Lower leg skin (tissue), 4 donors: ENCODE measurements around the gene WARS2. TPM values are rescaled to one million over a fixed set of nuclear protein-coding genes. Genes with fewer than 3 reads are reported as not detected.
A peak's percentile ranks its signal among the peaks of the same experiment; 100 is the strongest.

Source experiments
- DNase-seq, 2 donors: peaks; one replicate each; pipeline ENCODE4 v3.0.0-alpha.2; 2019; ENCODE audit warnings: low spot score in 2 of 2
- H3K4me3 ChIP-seq: fragments of 200-600 bp; sonication (generic); 2 replicates; pipeline ENCODE4 v1.5.1; 2017; ENCODE audit warnings: mild to moderate bottlenecking, low read depth; ENCODE audit not compliant: poor library complexity, severe bottlenecking
- POLR2A ChIP-seq, 2 donors: fragments of 450-650 bp; IDR thresholded peaks; one replicate each; pipeline ENCODE4 v1.6.1; 2016 to 2017; ENCODE audit warnings: antibody characterized with exemption in 2 of 2, mild to moderate bottlenecking in 1 of 2, moderate library complexity in 1 of 2
- WGBS, 2 donors: methylation state at CpG; one replicate each; pipeline ENCODE4 v1.1.5; 2018; 5-methylcytosine and 5-hydroxymethylcytosine counted together
- intact Hi-C: fragments of 100-400 bp; cut with DNase I; formaldehyde crosslinking; loops from one replicate; pipeline ENCODE4 v1.15.0; 2023; ENCODE audit warnings: low total_unique reads
- total RNA-seq, 4 donors: library from RNA; depleted of rRNA; stranded (reverse); fragments of >200 nt; gene quantifications; one replicate each; pipeline ENCODE4 v1.1.0, GENCODE V29; 2016
- TF ChIP-seq, protein P1 (sequence below), 3 donors: fragments of 450-650 bp; IDR thresholded peaks; one replicate each; pipeline ENCODE4 v1.5.1; 2016; ENCODE audit warnings: antibody characterized with exemption in 3 of 3, mild to moderate bottlenecking in 3 of 3, moderate library complexity in 2 of 3

Gene WARS2
- total RNA-seq, 4 donors from 2014 or later = 8.1 to 21.8 (median 13.2) TPM

DNA sequence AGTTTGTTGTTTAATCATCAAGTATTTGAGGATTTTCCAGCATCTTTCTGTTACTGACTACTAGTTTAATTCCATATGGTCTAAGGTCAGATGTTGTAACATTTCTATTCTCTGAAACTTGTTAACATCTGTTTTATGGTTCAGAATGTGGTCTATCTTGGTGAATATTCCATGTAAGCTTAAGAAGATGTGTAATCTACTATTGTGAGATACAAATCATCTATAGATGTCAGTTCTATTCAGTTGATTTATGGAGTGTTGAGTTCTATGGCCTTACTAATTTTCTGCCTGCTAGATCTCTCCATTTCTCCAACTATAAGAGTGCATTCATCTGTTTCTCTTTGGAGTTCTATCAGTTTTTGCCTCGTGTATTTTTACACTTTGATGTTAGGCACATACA, 31.5 kb downstream of the WARS2 start:
- no peak for DNase-seq
- intact Hi-C loops = no loop called here
- WGBS, 2 donors = 61 to 63% methylated on average over 1 of the region's 1 CpG
- no peak for TF ChIP-seq POLR2A (IDR thresholded peaks at IDR 0.05)
- TF ChIP-seq, protein P1, sequence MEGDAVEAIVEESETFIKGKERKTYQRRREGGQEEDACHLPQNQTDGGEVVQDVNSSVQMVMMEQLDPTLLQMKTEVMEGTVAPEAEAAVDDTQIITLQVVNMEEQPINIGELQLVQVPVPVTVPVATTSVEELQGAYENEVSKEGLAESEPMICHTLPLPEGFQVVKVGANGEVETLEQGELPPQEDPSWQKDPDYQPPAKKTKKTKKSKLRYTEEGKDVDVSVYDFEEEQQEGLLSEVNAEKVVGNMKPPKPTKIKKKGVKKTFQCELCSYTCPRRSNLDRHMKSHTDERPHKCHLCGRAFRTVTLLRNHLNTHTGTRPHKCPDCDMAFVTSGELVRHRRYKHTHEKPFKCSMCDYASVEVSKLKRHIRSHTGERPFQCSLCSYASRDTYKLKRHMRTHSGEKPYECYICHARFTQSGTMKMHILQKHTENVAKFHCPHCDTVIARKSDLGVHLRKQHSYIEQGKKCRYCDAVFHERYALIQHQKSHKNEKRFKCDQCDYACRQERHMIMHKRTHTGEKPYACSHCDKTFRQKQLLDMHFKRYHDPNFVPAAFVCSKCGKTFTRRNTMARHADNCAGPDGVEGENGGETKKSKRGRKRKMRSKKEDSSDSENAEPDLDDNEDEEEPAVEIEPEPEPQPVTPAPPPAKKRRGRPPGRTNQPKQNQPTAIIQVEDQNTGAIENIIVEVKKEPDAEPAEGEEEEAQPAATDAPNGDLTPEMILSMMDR (IDR thresholded peaks at IDR 0.05) = no peak
- no peak overlapping the region for H3K4me3 ChIP-seq

DNA sequence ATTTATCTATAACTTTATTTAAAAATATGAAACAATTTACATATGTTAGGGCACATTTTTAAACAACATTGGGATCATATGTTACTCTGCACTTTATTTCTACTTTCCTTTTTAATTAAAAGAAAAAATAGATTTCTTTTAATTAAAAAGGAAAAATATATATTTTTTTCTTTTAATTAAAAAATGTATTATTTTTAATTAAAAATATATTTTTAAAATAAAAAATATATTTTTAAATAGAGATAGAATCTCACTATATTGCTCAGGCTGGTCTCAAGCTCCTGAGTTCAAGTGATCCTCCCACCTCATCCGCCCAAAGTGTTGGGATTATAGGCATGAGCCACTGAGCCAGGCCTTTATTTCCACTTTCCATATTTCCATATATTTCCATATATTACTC, 36.7 kb downstream of the WARS2 start:
- no peak for DNase-seq
- intact Hi-C loops = no loop called here
- no peak for TF ChIP-seq POLR2A (IDR thresholded peaks at IDR 0.05)
- TF ChIP-seq, protein P1 (IDR thresholded peaks at IDR 0.05) = no peak
- no peak overlapping the region for H3K4me3 ChIP-seq
- 96 to 100% methylated on average over 1 of the region's 1 CpG for WGBS, 2 donors

DNA sequence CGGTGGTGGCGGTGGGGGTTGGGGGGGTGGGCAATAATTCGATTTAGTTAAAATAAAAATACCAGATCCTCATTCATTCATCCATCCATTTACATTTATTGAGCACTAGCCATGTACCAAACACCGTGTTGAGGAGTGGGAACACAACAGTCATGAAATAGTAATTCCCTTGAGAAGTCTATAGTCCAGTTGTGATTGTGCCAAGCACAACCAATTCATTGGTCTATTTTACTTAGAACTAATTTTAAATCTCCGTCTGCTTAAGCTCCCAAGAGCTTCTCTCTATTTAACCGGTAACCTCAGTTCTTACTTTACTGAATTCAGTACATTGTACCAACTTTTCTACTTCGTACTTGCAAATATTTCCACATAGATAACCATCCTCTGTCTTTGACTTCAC, 38.4 kb downstream of the WARS2 start:
- TF ChIP-seq, protein P1 (IDR thresholded peaks at IDR 0.05) = no peak
- no peak for TF ChIP-seq POLR2A (IDR thresholded peaks at IDR 0.05)
- DNase-seq = no peak
- 79 to 83% methylated on average over 7 of the region's 7 CpGs for WGBS, 2 donors
- no peak overlapping the region for H3K4me3 ChIP-seq
- intact Hi-C loops = no loop called here

DNA sequence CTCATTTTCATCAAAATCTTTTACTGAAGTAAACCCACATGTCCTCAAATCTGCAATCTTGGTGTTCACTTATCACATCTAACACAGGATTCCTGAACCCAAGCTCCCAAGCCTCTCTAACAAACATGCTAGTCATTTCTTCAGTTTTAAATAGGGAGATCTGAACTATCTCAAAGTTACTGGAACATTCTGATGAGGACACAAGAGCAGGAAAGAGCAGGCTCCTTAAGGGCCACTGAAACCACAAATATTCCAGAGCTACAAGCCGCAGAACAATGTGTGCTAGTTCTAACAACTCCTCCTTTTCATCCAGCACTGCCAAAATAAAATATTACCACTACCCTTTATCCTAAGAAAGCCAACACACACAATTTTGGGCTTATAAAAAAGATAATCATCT, 38.9 kb downstream of the WARS2 start:
- TF ChIP-seq, protein P1 (IDR thresholded peaks at IDR 0.05) = no peak
- peak in 1 of 2 donors; percentile 47 for DNase-seq
- intact Hi-C loops = no loop called here
- no peak overlapping the region for H3K4me3 ChIP-seq
- 20 to 69% methylated on average over 1 of the region's 1 CpG for WGBS, 2 donors

DNA sequence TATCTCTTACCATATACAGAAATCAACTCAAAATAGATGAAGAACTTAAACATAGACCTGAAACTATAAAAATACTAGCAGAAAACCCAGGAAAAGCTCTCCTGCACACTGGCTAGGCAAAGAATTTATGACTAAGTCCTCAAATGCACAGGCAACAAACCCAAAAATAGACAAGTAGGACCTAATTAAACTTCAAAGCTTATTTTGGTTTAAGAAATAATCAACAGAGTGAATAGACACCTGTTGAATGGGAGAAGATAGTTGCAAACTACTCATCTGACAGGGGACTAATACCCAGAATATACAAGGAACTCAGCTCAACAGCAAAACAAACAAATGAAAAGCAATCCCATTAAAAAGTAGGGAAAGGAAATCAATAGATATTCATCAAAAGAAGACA, 40.7 kb downstream of the WARS2 start:
- intact Hi-C loops = no loop called here
- H3K4me3 ChIP-seq = no peak overlapping the region
- no peak for TF ChIP-seq POLR2A (IDR thresholded peaks at IDR 0.05)
- TF ChIP-seq, protein P1 (IDR thresholded peaks at IDR 0.05) = no peak
- DNase-seq = no peak

DNA sequence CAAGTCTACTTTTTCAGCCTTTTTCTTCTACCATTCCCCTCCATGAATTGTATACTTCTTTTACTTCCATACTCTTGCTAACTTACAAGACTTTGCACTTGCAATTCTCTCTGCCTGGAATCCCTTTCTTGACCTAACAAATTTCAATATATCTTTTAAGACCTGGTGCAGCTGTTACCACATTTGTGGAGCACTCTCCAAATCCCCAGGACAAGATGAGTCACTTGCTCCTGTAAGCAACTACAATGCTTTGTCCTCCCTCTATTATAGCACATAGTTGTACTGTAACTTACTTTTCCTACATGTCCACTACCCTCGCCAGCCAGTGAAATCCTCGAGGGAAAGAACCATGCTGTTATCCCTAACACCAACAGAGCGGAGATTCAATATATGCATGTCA, 43.1 kb downstream of the WARS2 start:
- DNase-seq = no peak
- 72 to 90% methylated on average over 3 of the region's 3 CpGs for WGBS, 2 donors
- intact Hi-C loops = no loop called here
- no peak overlapping the region for H3K4me3 ChIP-seq
- no peak for TF ChIP-seq POLR2A (IDR thresholded peaks at IDR 0.05)
- TF ChIP-seq, protein P1 (IDR thresholded peaks at IDR 0.05) = no peak
